Lower lobe of right lung (tissue), 2 donors: Measurements from ENCODE around the gene DYNC1I1. TPM values are rescaled to one million over a fixed set of nuclear protein-coding genes. Genes with fewer than 3 reads are reported as not detected.
A peak's percentile ranks its signal among the peaks of the same experiment; 100 is the strongest.

Experiments
- ATAC-seq, 2 donors: fragments of 200-7000 bp; cut with Tn5 transposase; one replicate each; pipeline ENCODE4 v1.9.1; 2020 to 2022; ENCODE audit warnings: mild to moderate bottlenecking in 2 of 2, moderate library complexity in 2 of 2
- DNase-seq: peaks from one replicate; pipeline ENCODE4 v3.0.0-alpha.2; 2020
- H3K27ac ChIP-seq: fragments of 200-600 bp; one replicate; pipeline ENCODE4 v1.8.0; 2022
- H3K27me3 ChIP-seq: fragments of 200-600 bp; one replicate; pipeline ENCODE4 v1.8.0; 2022; ENCODE audit warnings: low read depth
- H3K36me3 ChIP-seq: fragments of 200-600 bp; one replicate; pipeline ENCODE4 v1.8.0; 2022; ENCODE audit warnings: mild to moderate bottlenecking
- H3K4me1 ChIP-seq: fragments of 200-600 bp; one replicate; pipeline ENCODE4 v1.8.0; 2022
- H3K4me3 ChIP-seq: fragments of 200-600 bp; one replicate; pipeline ENCODE4 v1.8.0; 2022; ENCODE audit warnings: mild to moderate bottlenecking
- H3K9me3 ChIP-seq: fragments of 200-600 bp; one replicate; pipeline ENCODE4 v1.8.0; 2022
- CTCF ChIP-seq: fragments of 200-600 bp; IDR thresholded peaks from one replicate; pipeline ENCODE4 v1.8.0; 2022; ENCODE audit warnings: antibody characterized with exemption, mild to moderate bottlenecking
- intact Hi-C: fragments of 100-400 bp; cut with DNase I; formaldehyde crosslinking; loops from one replicate; pipeline ENCODE4 v1.11.0; 2022
- total RNA-seq: library from RNA; stranded (reverse); fragmentation: NEBNext Ultra II Directional; extraction: Animal tissue kit (Norgen Biotek cat#: 25700); gene quantifications from one replicate; pipeline ENCODE4 v1.2.1, GENCODE V29; 2021
- donor health status: DM: no; HTN: yes; CAD: no; lungs with severe emphysema.

DYNC1I1 gene
- total RNA-seq, 1 donor from 2014 or later: 1.3 TPM

- ATAC-seq: peak; percentile 55 to 80
Measured at GRCh38 chr7:95916573-95917297, 144.4 kb downstream of the DYNC1I1 start.

DNA sequence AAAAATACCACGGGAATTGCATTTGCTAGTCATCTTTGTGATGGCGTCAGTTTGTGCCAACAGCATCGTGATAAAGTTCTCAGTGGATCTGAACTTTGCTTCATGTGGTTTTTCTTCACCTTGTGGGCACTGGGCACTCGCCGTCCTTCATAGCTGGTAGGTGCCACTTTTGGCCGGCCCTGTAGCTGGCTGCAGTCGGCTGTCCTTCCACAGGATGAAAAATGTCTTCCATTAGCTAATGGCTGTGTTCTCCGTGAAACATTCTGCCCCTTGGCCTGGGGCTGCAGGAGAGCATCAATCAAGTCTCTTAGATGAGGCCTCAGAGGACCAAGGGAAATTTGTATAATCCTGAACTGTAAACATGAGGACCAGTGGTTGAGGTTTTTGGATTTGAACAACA lies 145.3 kb downstream of the DYNC1I1 start:
- H3K27ac ChIP-seq: no peak overlapping the region
- TF ChIP-seq CTCF: no peak
- peak overlapping the region; percentile 29 for H3K4me3 ChIP-seq
- no peak for DNase-seq
- no peak for ATAC-seq
- no peaks in the 10 kb centered on the region for H3K9me3 ChIP-seq
- no peaks in the 10 kb centered on the region for H3K36me3 ChIP-seq
- H3K27me3 ChIP-seq: no peaks in the 10 kb centered on the region
- intact Hi-C loops: no loop called here
- no peaks in the 10 kb centered on the region for H3K4me1 ChIP-seq

More at GRCh38 chr7:95916573-95917297, 144.4 kb downstream of the DYNC1I1 start:
- Histone ChIP-seq H3K9me3 (no peaks in the 10 kb centered on the region), H3K27ac (no peak overlapping the region), H3K27me3 (no peaks in the 10 kb centered on the region), H3K4me3 (peak overlapping the region; percentile 29), H3K36me3 (no peaks in the 10 kb centered on the region), H3K4me1 (no peaks in the 10 kb centered on the region)
- intact Hi-C loops: no loop called here
- DNase-seq: peak; percentile 76
- TF ChIP-seq CTCF: peak; percentile 95

DNA sequence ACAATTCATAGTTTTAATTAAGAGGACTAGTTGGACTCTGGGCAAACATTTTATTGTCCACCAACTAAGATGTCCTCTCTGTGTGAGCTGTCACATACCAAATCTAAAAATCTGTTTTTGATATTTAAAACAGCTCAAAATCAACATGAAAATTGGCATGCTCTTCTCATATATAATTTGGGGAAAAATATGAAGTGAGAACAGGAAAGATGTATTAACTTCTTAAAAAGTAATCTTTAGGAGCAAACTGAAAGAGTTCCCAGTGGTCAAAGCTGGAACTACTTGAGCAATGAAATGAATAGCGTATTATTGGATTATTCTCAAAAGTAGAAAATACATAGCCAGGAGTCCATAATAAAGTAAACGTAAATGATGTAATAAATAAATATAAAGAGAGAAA lies 147.2 kb downstream of the DYNC1I1 start:
- intact Hi-C loops: no loop called here
- DNase-seq (no peak), ATAC-seq (no peak)

DNA sequence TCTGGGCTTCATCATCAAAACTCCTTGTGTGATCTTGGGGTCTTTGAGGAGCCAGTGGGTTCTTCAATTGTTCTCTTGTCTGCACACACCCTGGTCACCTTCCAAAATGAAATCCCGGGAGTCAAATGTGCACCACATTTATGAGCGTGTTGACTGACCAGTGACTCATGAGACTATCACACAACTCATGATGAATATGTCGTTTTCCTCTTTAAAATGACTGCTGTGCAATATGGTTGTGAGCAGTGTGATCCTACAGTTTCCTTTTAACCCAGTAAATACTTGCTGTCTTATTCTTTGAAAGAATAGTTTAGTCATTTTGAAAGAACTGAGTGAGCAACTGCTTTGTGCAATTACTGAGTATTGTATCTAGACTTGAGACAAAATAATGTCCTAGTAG lies 149.2 kb downstream of the DYNC1I1 start:
- H3K27me3 ChIP-seq: no peaks in the 10 kb centered on the region
- no peaks in the 10 kb centered on the region for H3K4me1 ChIP-seq
- DNase-seq (no peak), ATAC-seq (no peak)
- H3K4me3 ChIP-seq: no peak overlapping the region
- intact Hi-C loops: no loop called here
- H3K27ac ChIP-seq: no peak overlapping the region
- H3K9me3 ChIP-seq: no peaks in the 10 kb centered on the region
- no peak for TF ChIP-seq CTCF
- H3K36me3 ChIP-seq: no peaks in the 10 kb centered on the region

More for the DNA sequence above, 147.2 kb downstream of the DYNC1I1 start:
- Histone ChIP-seq H3K4me1 (no peaks in the 10 kb centered on the region), H3K27me3 (no peaks in the 10 kb centered on the region), H3K27ac (no peak overlapping the region), H3K9me3 (no peaks in the 10 kb centered on the region), H3K36me3 (no peaks in the 10 kb centered on the region), H3K4me3 (no peak overlapping the region)
- no peak for TF ChIP-seq CTCF

- Histone ChIP-seq H3K36me3 (no peaks in the 10 kb centered on the region), H3K9me3 (no peaks in the 10 kb centered on the region), H3K27me3 (no peaks in the 10 kb centered on the region), H3K4me3 (no peak overlapping the region), H3K27ac (no peak overlapping the region), H3K4me1 (no peaks in the 10 kb centered on the region)
- intact Hi-C loops: no loop called here
- ATAC-seq (no peak), DNase-seq (no peak)
- TF ChIP-seq CTCF: no peak
Measured at GRCh38 chr7:95922191-95922590, 149.8 kb downstream of the DYNC1I1 start.
